Loucy (cell line): ENCODE results near the gene AKR1D1.
"Not testable (repeated sequence)": the region's sequence is repeated elsewhere in the genome, so short reads cannot be mapped to it uniquely, and the experiment has no call there.

Experiments used
- H2AFZ ChIP-seq: fragments of 200-600 bp; sonication (generic); 2 replicates; pipeline ENCODE4 v1.6.0; 2016; ENCODE audit warnings: antibody characterized with exemption, mild to moderate bottlenecking, low read length, moderate library complexity
- H3F3A ChIP-seq: fragments of 200-600 bp; 2 replicates; pipeline ENCODE4 v1.6.0; 2016; ENCODE audit warnings: antibody characterized with exemption, low read depth, mild to moderate bottlenecking
- H3K27me3 ChIP-seq: fragments of 200-600 bp; sonication (generic); 2 replicates; pipeline ENCODE4 v1.6.1; 2014; ENCODE audit warnings: low read length, mild to moderate bottlenecking; ENCODE audit not compliant: insufficient read depth, poor library complexity, severe bottlenecking
- H3K36me3 ChIP-seq: fragments of 200-600 bp; sonication (generic); 2 replicates; pipeline ENCODE4 v1.6.1; 2016; ENCODE audit warnings: low read length; ENCODE audit not compliant: insufficient read depth
- H3K4me1 ChIP-seq: fragments of 200-600 bp; sonication (generic); 2 replicates; pipeline ENCODE4 v1.5.1; 2014; ENCODE audit warnings: low read length, mild to moderate bottlenecking; ENCODE audit not compliant: insufficient read depth, poor library complexity, severe bottlenecking
- H3K4me2 ChIP-seq: fragments of 200-600 bp; sonication (generic); 2 replicates; pipeline ENCODE4 v1.6.0; 2014; ENCODE audit warnings: antibody characterized with exemption, low read length, low read depth, mild to moderate bottlenecking; ENCODE audit not compliant: poor library complexity, severe bottlenecking
- H3K4me3 ChIP-seq: fragments of 200-600 bp; sonication (generic); 2 replicates; pipeline ENCODE4 v1.5.1; 2014; ENCODE audit warnings: low read length, mild to moderate bottlenecking, mixed read lengths; ENCODE audit not compliant: poor library complexity, severe bottlenecking
- H3K79me2 ChIP-seq: fragments of 200-600 bp; sonication (generic); 2 replicates; pipeline ENCODE4 v1.6.1; 2014; ENCODE audit warnings: low read length; ENCODE audit not compliant: insufficient read depth
- H3K9ac ChIP-seq: fragments of 200-600 bp; sonication (generic); 2 replicates; pipeline ENCODE4 v1.6.0; 2014; ENCODE audit warnings: mild to moderate bottlenecking, low read depth, low read length, moderate library complexity; ENCODE audit not compliant: poor library complexity, severe bottlenecking
- H3K9me2 ChIP-seq: fragments of 200-600 bp; sonication (generic); replicated peaks from 2 replicates; pipeline ENCODE4 v1.6.1; 2016; ENCODE audit warnings: low read depth, low read length, mixed read lengths
- H3K9me3 ChIP-seq: fragments of 200-600 bp; sonication (generic); 2 replicates; pipeline ENCODE4 v1.6.1; 2014; ENCODE audit warnings: mild to moderate bottlenecking, antibody characterized with exemption, low read length, low read depth; ENCODE audit not compliant: insufficient read depth
- H4K20me1 ChIP-seq: fragments of 200-600 bp; sonication (generic); 2 replicates; pipeline ENCODE4 v1.6.0; 2014; ENCODE audit warnings: antibody characterized with exemption, low read length, mild to moderate bottlenecking; ENCODE audit not compliant: insufficient read depth, poor library complexity, severe bottlenecking
- EZH2phosphoT487 ChIP-seq: fragments of 200-600 bp; IDR thresholded peaks from 2 replicates; pipeline ENCODE4 v1.6.1; 2018; ENCODE audit warnings: antibody characterized with exemption, mild to moderate bottlenecking, moderate library complexity, borderline replicate concordance
- TF ChIP-seq, protein P1 (sequence below): fragments of 200-600 bp; sonication (generic); conservative IDR thresholded peaks from 2 replicates; pipeline ENCODE4 v1.5.1; 2014; ENCODE audit warnings: mild to moderate bottlenecking, antibody characterized with exemption, low read length

The AKR1D1 gene

GRCh38 chr7:138074540-138074939 lies 1.7 kb upstream of the AKR1D1 start:
- no peaks in the 10 kb centered on the region for H3K36me3 ChIP-seq
- no peaks in the 10 kb centered on the region for H3F3A ChIP-seq
- no peaks in the 10 kb centered on the region for H3K79me2 ChIP-seq
- H3K4me1 ChIP-seq: no peaks in the 10 kb centered on the region
- H3K4me2 ChIP-seq: no peak overlapping the region
- no peak overlapping the region for H3K9ac ChIP-seq
- H3K9me2 ChIP-seq: no peaks in the 10 kb centered on the region
- no peak overlapping the region for H3K4me3 ChIP-seq
- no peaks in the 10 kb centered on the region for H3K27me3 ChIP-seq
- no peaks in the 10 kb centered on the region for H4K20me1 ChIP-seq
- no peaks in the 10 kb centered on the region for H3K9me3 ChIP-seq
- H2AFZ ChIP-seq: no peak overlapping the region
- TF ChIP-seq, protein P1, sequence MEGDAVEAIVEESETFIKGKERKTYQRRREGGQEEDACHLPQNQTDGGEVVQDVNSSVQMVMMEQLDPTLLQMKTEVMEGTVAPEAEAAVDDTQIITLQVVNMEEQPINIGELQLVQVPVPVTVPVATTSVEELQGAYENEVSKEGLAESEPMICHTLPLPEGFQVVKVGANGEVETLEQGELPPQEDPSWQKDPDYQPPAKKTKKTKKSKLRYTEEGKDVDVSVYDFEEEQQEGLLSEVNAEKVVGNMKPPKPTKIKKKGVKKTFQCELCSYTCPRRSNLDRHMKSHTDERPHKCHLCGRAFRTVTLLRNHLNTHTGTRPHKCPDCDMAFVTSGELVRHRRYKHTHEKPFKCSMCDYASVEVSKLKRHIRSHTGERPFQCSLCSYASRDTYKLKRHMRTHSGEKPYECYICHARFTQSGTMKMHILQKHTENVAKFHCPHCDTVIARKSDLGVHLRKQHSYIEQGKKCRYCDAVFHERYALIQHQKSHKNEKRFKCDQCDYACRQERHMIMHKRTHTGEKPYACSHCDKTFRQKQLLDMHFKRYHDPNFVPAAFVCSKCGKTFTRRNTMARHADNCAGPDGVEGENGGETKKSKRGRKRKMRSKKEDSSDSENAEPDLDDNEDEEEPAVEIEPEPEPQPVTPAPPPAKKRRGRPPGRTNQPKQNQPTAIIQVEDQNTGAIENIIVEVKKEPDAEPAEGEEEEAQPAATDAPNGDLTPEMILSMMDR: no peak
- TF ChIP-seq EZH2phosphoT487: no peak

- Histone ChIP-seq H3K36me3 (no peaks in the 10 kb centered on the region), H3K4me1 (no peaks in the 10 kb centered on the region), H3K4me3 (no peak overlapping the region), H3F3A (no peaks in the 10 kb centered on the region), H3K27me3 (no peaks in the 10 kb centered on the region), H3K9me2 (no peaks in the 10 kb centered on the region), H2AFZ (no peak overlapping the region), H3K4me2 (no peak overlapping the region), H3K9me3 (no peaks in the 10 kb centered on the region), H3K9ac (no peak overlapping the region), H3K79me2 (no peaks in the 10 kb centered on the region), H4K20me1 (no peaks in the 10 kb centered on the region)
- TF ChIP-seq, protein P1: no peak
- no peak for TF ChIP-seq EZH2phosphoT487
Observed at GRCh38 chr7:138075350-138075749, 909 bp upstream of the AKR1D1 start.

DNA sequence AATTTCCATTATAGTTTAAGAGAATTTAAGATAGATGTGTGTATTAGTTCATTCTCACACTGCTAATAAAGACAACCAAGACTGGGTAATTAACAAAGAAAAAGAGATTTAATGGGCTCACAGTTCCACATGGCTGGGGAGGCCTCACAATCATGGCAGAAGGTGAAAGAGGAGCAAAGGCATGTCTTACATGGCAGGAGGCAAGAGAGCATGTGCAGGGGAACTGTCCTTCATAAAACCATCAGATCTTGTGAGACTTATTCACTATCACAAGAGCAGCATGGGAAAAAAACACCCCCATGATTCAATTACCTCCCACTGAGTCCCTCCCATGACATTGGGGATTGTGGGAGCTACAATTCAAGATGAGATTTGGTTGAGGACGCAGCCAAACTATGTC lies 473 bp upstream of the AKR1D1 start:
- not testable (repeated sequence) for H3K79me2 ChIP-seq, H3K4me2 ChIP-seq, H3K4me1 ChIP-seq, H3K27me3 ChIP-seq, H3K9me3 ChIP-seq, H3K9me2 ChIP-seq, H3K9ac ChIP-seq, H2AFZ ChIP-seq, H4K20me1 ChIP-seq, H3K4me3 ChIP-seq, H3F3A ChIP-seq, H3K36me3 ChIP-seq

GRCh38 chr7:138077809-138078208 lies 1.6 kb downstream of the AKR1D1 start:
- no peaks in the 10 kb centered on the region for H3K9me2 ChIP-seq
- no peaks in the 10 kb centered on the region for H3K27me3 ChIP-seq
- no peaks in the 10 kb centered on the region for H4K20me1 ChIP-seq
- TF ChIP-seq EZH2phosphoT487: no peak
- TF ChIP-seq, protein P1: no peak
- no peaks in the 10 kb centered on the region for H3K9me3 ChIP-seq
- no peak overlapping the region for H3K4me2 ChIP-seq
- no peaks in the 10 kb centered on the region for H3F3A ChIP-seq
- no peak overlapping the region for H3K9ac ChIP-seq
- H3K4me3 ChIP-seq: no peak overlapping the region
- H3K4me1 ChIP-seq: no peaks in the 10 kb centered on the region
- no peaks in the 10 kb centered on the region for H3K79me2 ChIP-seq
- H2AFZ ChIP-seq: no peak overlapping the region
- no peaks in the 10 kb centered on the region for H3K36me3 ChIP-seq
